ENCODE data around the gene JAML. TPM values are rescaled to one million over a fixed set of nuclear protein-coding genes. Genes with fewer than 3 reads are reported as not detected.
A peak's percentile ranks its signal among the peaks of the same experiment; 100 is the strongest.

JAML gene
- total RNA-seq, 1 donor from 2014 or later: 20.8 TPM

- intact Hi-C loops (cut with DNase I): no loop called here
- no peak for DNase-seq (ENCODE audit: low spot score)
- ATAC-seq: no peak
These were observed 49.5 kb downstream of the JAML start for GRCh38 chr11:118175031-118175992.

- intact Hi-C loops (cut with DNase I): no loop called here
- no peak for DNase-seq (ENCODE audit: low spot score)
- ATAC-seq: no peak
These were observed 50.7 kb downstream of the JAML start for GRCh38 chr11:118174006-118174567.

- ATAC-seq: no peak
- intact Hi-C loops (cut with DNase I): no loop called here
- no peak for DNase-seq (ENCODE audit: low spot score)
These were observed 52.5 kb downstream of the JAML start for GRCh38 chr11:118172356-118172755.

- intact Hi-C loops (cut with DNase I): no loop called here
- DNase-seq (ENCODE audit: low spot score) (peak; percentile 84), ATAC-seq (peak; percentile 81)
These were observed 53.3 kb downstream of the JAML start for GRCh38 chr11:118171269-118172062.

GRCh38 chr11:118170882-118171268 lies 53.9 kb downstream of the JAML start:
- no peak for DNase-seq (ENCODE audit: low spot score)
- intact Hi-C loops (cut with DNase I): no loop called here

GRCh38 chr11:118170231-118170630 lies 54.6 kb downstream of the JAML start:
- intact Hi-C loops (cut with DNase I): no loop called here
- DNase-seq (ENCODE audit: low spot score) (no peak), ATAC-seq (no peak)

More at GRCh38 chr11:118170882-118171268, 53.9 kb downstream of the JAML start:
- no peak for ATAC-seq

- DNase-seq (ENCODE audit: low spot score): no peak
- intact Hi-C loops (cut with DNase I): no loop called here
- ATAC-seq: no peak
These were observed 55.3 kb downstream of the JAML start for GRCh38 chr11:118169300-118170140.

- DNase-seq (ENCODE audit: low spot score): no peak
- intact Hi-C loops (cut with DNase I): no loop called here
- ATAC-seq: no peak
These were observed 56.1 kb downstream of the JAML start for GRCh38 chr11:118168751-118169150.

- intact Hi-C loops (cut with DNase I): no loop called here
- no peak for DNase-seq (ENCODE audit: low spot score)
- no peak for ATAC-seq
These were observed 56.5 kb downstream of the JAML start for GRCh38 chr11:118168316-118168715.

- DNase-seq (ENCODE audit: low spot score): no peak
- ATAC-seq: no peak
- intact Hi-C loops (cut with DNase I): no loop called here
These were observed 56.9 kb downstream of the JAML start for GRCh38 chr11:118167906-118168305.

GRCh38 chr11:118167253-118167652 lies 57.6 kb downstream of the JAML start:
- DNase-seq (ENCODE audit: low spot score): no peak
- no peak for ATAC-seq
- intact Hi-C loops (cut with DNase I): no loop called here

GRCh38 chr11:118166641-118167040 lies 58.2 kb downstream of the JAML start:
- DNase-seq (ENCODE audit: low spot score): no peak
- ATAC-seq: no peak
- intact Hi-C loops (cut with DNase I): no loop called here

- DNase-seq (ENCODE audit: low spot score): no peak
- ATAC-seq: no peak
- intact Hi-C loops (cut with DNase I): no loop called here
These were observed 59.9 kb downstream of the JAML start for GRCh38 chr11:118164885-118165284.

- intact Hi-C loops (cut with DNase I): no loop called here
- ATAC-seq (no peak), DNase-seq (ENCODE audit: low spot score) (no peak)
These were observed 61.3 kb downstream of the JAML start for GRCh38 chr11:118163494-118163893.

- DNase-seq (ENCODE audit: low spot score) (no peak), ATAC-seq (no peak)
- intact Hi-C loops (cut with DNase I): no loop called here
These were observed 62.0 kb downstream of the JAML start for GRCh38 chr11:118162846-118163245.

GRCh38 chr11:118161786-118162185 lies 63.0 kb downstream of the JAML start:
- intact Hi-C loops (cut with DNase I): no loop called here
- no peak for DNase-seq (ENCODE audit: low spot score)
- no peak for ATAC-seq

GRCh38 chr11:118157186-118157895 lies 67.5 kb downstream of the JAML start:
- intact Hi-C loops (cut with DNase I): no loop called here
- no peak for ATAC-seq
- DNase-seq (ENCODE audit: low spot score): no peak

GRCh38 chr11:118156531-118157185 lies 68.2 kb downstream of the JAML start:
- no peak for ATAC-seq
- intact Hi-C loops (cut with DNase I): no loop called here
- DNase-seq (ENCODE audit: low spot score): no peak
